B cell (primary cell): ENCODE measurements around the gene LITAF.

Experiments
- CTCF ChIP-seq: fragments of 200-600 bp; IDR thresholded peaks from one replicate; pipeline ENCODE4 v1.8.0; 2022; ENCODE audit warnings: antibody characterized with exemption, mild to moderate bottlenecking
- EZH2 ChIP-seq: IDR thresholded peaks from 2 replicates; pipeline ENCODE4 v1.6.1; 2012; ENCODE audit warnings: borderline replicate concordance, low read depth, mild to moderate bottlenecking, moderate library complexity, low read length; ENCODE audit not compliant: insufficient read depth, poor library complexity, severe bottlenecking

GRCh38 chr16:11535494-11535893 lies 51.2 kb downstream of the LITAF start:
- TF ChIP-seq CTCF (no peak), EZH2 (no peak)
